Natural killer cell (primary cell): ENCODE data around the gene PEX6. TPM values are rescaled to one million over a fixed set of nuclear protein-coding genes. Genes with fewer than 3 reads are reported as not detected.

ENCODE experiments used
- ATAC-seq, 3 donors: fragments of 150-1000 bp in 2 of 3; fragments of 200-7000 bp in 1 of 3; cut with Tn5 transposase; 1 replicate in 1 of 3; 2 replicates in 2 of 3; pipeline ENCODE4 v1.10.0; 2021; ENCODE audit warnings: mild to moderate bottlenecking in 2 of 3, moderate library complexity in 2 of 3
- DNase-seq, 2 donors: peaks; one replicate each; pipeline versions ENCODE4 v3.0.0 to v3.0.0-alpha.2; 2013 to 2021; ENCODE audit warnings: mixed read lengths in 1 of 2
- H3K27ac ChIP-seq: one replicate; pipeline ENCODE4 v1.5.1; 2013; ENCODE audit warnings: mild to moderate bottlenecking, low read length
- H3K27me3 ChIP-seq: one replicate; pipeline ENCODE4 v1.6.1; 2013; ENCODE audit warnings: low read length; ENCODE audit not compliant: control insufficient read depth, insufficient read depth
- H3K36me3 ChIP-seq: one replicate; pipeline ENCODE4 v1.6.1; 2013; ENCODE audit warnings: low read length; ENCODE audit not compliant: control insufficient read depth, insufficient read depth
- H3K4me1 ChIP-seq: one replicate; pipeline ENCODE4 v1.6.1; 2013; ENCODE audit warnings: low read length; ENCODE audit not compliant: control insufficient read depth, insufficient read depth
- H3K4me3 ChIP-seq: one replicate; pipeline ENCODE4 v1.5.1; 2013; ENCODE audit warnings: low read length
- H3K9me3 ChIP-seq: one replicate; pipeline ENCODE4 v1.6.1; 2013; ENCODE audit warnings: low read length; ENCODE audit not compliant: control insufficient read depth, insufficient read depth
- H3K27ac Mint-ChIP-seq, 2 donors: one replicate each; pipeline ENCODE4 v1.8.0; 2022; ENCODE audit warnings: mild to moderate bottlenecking in 2 of 2, mixed read lengths in 2 of 2, moderate library complexity in 1 of 2
- H3K27me3 Mint-ChIP-seq, 2 donors: one replicate each; pipeline ENCODE4 v1.8.0; 2022; ENCODE audit warnings: low read depth in 2 of 2, mixed read lengths in 2 of 2
- H3K36me3 Mint-ChIP-seq: one replicate; pipeline ENCODE4 v1.8.0; 2022; ENCODE audit warnings: mixed read lengths
- H3K4me1 Mint-ChIP-seq, 2 donors: one replicate each; pipeline ENCODE4 v1.8.0; 2022; ENCODE audit warnings: mixed read lengths in 2 of 2
- H3K4me3 Mint-ChIP-seq: one replicate; pipeline ENCODE4 v1.8.0; 2022; ENCODE audit warnings: mild to moderate bottlenecking, moderate library complexity, mixed read lengths
- H3K9me3 Mint-ChIP-seq, 2 donors: one replicate each; pipeline ENCODE4 v1.8.0; 2022; ENCODE audit warnings: mixed read lengths in 2 of 2
- WGBS: methylation state at CpG from one replicate; pipeline ENCODE4 v1.1.7; 2013; ENCODE audit warnings: missing lambda C conversion rate; ENCODE audit not compliant: insufficient coverage; 5-methylcytosine and 5-hydroxymethylcytosine counted together
- intact Hi-C: fragments of 100-400 bp; cut with micrococcal nuclease; formaldehyde crosslinking; loops from one replicate; pipeline ENCODE4 v1.14.2; 2022
- total RNA-seq, 4 donors: library from RNA; stranded (reverse); fragments of 120-200 nt in 1 of 4; gene quantifications; one replicate each; pipeline versions ENCODE4 v1.2.3 to v1.2.4, GENCODE V29; 2013 to 2022
- TF ChIP-seq, protein P1 (sequence below): fragments of 200-600 bp; IDR thresholded peaks from one replicate; pipeline ENCODE4 v1.8.0; 2022; ENCODE audit warnings: antibody characterized with exemption

The PEX6 gene
- total RNA-seq, 3 donors from 2014 or later (not counting 1 experiment from before 2014, with no cell fraction given), result 8.2 to 13.6 (median 9.9) TPM

DNA sequence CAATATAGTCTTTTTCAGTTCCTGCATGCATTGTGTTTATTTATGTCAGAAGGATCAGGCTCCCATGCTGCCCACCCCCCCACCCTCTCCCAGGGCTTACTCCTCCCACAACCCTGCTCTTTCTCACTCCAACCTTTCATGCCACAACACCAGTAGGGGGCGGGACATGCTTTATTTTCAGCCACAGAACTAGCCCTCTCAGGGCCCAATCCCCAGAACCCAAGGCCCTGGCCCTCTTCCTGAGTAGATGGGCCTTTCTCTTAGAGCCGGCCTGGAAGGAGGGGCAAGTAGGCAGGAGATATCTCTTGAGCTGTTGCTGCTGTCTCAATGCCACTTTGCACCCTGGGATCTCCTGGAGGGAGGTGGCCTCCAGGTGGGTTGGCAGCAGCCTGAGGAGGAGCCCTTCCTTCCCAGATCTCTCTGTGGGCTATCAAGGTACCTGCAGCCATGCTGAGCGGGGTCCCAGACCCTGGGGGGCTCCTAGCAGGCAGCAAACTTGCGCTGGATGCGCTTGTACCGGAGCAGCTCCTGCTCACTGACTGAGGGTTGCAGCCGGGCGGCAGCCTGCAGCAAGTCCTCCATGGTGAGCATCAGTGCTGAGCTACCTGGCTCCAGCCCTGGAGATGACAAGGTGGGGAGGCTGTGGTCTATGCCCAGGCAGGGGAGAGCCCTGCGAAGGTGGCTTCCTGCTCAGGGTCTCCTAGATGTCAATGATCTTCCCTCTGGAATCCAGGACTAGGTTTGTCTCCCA is 15.0 kb downstream of the PEX6 start:
- no peaks in the 10 kb centered on the region for H3K36me3 Mint-ChIP-seq

DNA sequence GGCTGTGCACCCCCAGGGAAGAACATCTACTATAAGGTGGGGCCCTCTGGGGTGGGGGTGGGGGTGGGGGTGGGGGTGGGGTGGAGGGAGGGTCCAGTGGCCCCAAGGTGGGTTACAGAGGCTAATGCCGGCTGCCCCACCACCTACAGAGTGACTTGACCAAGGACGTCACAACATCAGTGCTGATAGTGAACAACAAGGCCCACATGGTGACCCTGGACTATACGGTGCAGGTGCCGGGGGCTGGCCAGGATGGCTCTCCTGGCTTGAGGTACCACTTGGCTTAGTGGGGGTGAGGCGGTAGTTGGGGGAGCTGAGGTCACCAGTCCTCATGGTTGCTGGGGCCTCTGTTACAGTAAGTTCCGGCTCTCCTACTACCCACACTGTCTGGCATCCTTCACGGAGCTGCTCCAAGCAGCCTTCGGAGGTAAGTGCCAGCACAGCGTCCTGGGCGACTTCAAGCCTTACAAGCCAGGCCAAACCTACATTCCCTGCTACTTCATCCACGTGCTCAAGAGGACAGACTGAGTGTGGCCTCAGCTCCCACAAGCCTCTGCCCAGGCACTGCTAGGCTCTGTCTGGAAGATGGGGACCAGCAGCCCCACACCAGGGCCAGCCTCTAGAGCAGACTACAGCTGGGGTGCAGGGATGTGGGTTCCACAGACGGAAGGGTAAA is 15.7 kb downstream of the PEX6 start:
- intact Hi-C loops, result no loop called here
- Mint-ChIP-seq H3K4me3 (no peak overlapping the region), H3K9me3 (no peaks in the 10 kb centered on the region), H3K4me1 (peaks cover 12 to 13% of the 10 kb centered on the region in 2 donors), H3K27ac (no peak overlapping the region), H3K36me3 (no peaks in the 10 kb centered on the region), H3K27me3 (peaks cover 0 to 17% of the 10 kb centered on the region in 2 donors)
- peaks cover 9% of the 10 kb centered on the region for H3K27me3 ChIP-seq
- TF ChIP-seq, protein P1, sequence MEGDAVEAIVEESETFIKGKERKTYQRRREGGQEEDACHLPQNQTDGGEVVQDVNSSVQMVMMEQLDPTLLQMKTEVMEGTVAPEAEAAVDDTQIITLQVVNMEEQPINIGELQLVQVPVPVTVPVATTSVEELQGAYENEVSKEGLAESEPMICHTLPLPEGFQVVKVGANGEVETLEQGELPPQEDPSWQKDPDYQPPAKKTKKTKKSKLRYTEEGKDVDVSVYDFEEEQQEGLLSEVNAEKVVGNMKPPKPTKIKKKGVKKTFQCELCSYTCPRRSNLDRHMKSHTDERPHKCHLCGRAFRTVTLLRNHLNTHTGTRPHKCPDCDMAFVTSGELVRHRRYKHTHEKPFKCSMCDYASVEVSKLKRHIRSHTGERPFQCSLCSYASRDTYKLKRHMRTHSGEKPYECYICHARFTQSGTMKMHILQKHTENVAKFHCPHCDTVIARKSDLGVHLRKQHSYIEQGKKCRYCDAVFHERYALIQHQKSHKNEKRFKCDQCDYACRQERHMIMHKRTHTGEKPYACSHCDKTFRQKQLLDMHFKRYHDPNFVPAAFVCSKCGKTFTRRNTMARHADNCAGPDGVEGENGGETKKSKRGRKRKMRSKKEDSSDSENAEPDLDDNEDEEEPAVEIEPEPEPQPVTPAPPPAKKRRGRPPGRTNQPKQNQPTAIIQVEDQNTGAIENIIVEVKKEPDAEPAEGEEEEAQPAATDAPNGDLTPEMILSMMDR, result no peak
- peaks cover 21% of the 10 kb centered on the region for H3K36me3 ChIP-seq
- H3K4me3 ChIP-seq, result no peak overlapping the region
- H3K9me3 ChIP-seq, result no peaks in the 10 kb centered on the region
- ATAC-seq (no peak), DNase-seq (no peak)
- H3K4me1 ChIP-seq, result peaks cover 15% of the 10 kb centered on the region
- no peak overlapping the region for H3K27ac ChIP-seq
- 96% methylated on average over 12 of the region's 12 CpGs for WGBS

More for the DNA sequence above, 15.0 kb downstream of the PEX6 start:
- DNase-seq, result peak in 1 of 2 donors; percentile 56
- TF ChIP-seq, protein P1, result no peak
- Mint-ChIP-seq H3K9me3 (no peaks in the 10 kb centered on the region), H3K4me3 (no peak overlapping the region), H3K27me3 (peaks cover 0 to 17% of the 10 kb centered on the region in 2 donors), H3K27ac (no peak overlapping the region), H3K4me1 (peaks cover 12 to 13% of the 10 kb centered on the region in 2 donors)
- intact Hi-C loops, result no loop called here
- Histone ChIP-seq H3K9me3 (no peaks in the 10 kb centered on the region), H3K27me3 (peaks cover 9% of the 10 kb centered on the region), H3K36me3 (peaks cover 26% of the 10 kb centered on the region), H3K4me3 (no peak overlapping the region), H3K27ac (no peak overlapping the region), H3K4me1 (peaks cover 15% of the 10 kb centered on the region)
- peak in 1 of 3 donors; percentile 39 for ATAC-seq
- WGBS, result 95% methylated on average over 9 of the region's 9 CpGs

DNA sequence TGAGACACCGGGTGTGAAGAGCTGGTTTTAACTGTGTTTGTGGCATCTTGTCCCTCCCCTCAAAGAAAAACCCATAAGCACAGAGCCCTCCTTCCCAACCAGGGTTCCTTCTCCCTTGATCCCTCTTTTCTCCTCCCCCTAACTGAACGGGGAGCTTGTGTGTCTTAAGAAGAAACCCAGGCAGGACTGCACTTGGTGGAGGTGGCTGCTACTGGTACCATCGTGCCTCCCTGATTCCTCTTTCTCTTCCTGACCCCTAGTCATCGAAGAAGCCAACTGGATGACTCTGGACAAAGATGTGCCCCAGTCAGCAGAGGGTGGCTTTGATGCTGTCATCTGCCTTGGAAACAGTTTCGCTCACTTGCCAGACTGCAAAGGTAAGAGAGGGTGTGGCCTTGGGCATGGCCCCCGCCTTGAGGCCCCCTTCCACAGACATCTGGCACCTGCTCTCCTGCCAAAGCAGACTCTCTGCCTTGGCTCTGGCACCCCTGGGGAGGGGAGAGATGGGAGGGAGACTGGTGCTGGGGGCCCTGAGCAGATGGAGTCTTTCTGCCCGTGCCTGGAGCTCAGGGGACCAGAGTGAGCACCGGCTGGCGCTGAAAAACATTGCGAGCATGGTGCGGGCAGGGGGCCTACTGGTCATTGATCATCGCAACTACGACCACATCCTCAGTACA is 16.3 kb downstream of the PEX6 start:
- peaks cover 12 to 13% of the 10 kb centered on the region in 2 donors for H3K4me1 Mint-ChIP-seq
- peaks cover 21% of the 10 kb centered on the region for H3K36me3 ChIP-seq
- H3K4me3 ChIP-seq, result no peak overlapping the region
- TF ChIP-seq, protein P1, result no peak
- H3K9me3 Mint-ChIP-seq, result no peaks in the 10 kb centered on the region
- peaks cover 9% of the 10 kb centered on the region for H3K27me3 ChIP-seq
- 96% methylated on average over 11 of the region's 13 CpGs for WGBS
- peak overlapping the region; percentile 42 for H3K4me3 Mint-ChIP-seq
- H3K27ac Mint-ChIP-seq, result no peak overlapping the region
- no peaks in the 10 kb centered on the region for H3K36me3 Mint-ChIP-seq
- H3K27me3 Mint-ChIP-seq, result peaks cover 0 to 17% of the 10 kb centered on the region in 2 donors
- no peak overlapping the region for H3K27ac ChIP-seq
- no peaks in the 10 kb centered on the region for H3K9me3 ChIP-seq
- intact Hi-C loops, result no loop called here
- no peak for DNase-seq
- no peak for ATAC-seq
- H3K4me1 ChIP-seq, result peaks cover 15% of the 10 kb centered on the region
